Measurements from ENCODE around the gene AGAP5.
"Not testable (repeated sequence)": the region's sequence is repeated elsewhere in the genome, so short reads cannot be mapped to it uniquely, and the experiment has no call there.

DNA sequence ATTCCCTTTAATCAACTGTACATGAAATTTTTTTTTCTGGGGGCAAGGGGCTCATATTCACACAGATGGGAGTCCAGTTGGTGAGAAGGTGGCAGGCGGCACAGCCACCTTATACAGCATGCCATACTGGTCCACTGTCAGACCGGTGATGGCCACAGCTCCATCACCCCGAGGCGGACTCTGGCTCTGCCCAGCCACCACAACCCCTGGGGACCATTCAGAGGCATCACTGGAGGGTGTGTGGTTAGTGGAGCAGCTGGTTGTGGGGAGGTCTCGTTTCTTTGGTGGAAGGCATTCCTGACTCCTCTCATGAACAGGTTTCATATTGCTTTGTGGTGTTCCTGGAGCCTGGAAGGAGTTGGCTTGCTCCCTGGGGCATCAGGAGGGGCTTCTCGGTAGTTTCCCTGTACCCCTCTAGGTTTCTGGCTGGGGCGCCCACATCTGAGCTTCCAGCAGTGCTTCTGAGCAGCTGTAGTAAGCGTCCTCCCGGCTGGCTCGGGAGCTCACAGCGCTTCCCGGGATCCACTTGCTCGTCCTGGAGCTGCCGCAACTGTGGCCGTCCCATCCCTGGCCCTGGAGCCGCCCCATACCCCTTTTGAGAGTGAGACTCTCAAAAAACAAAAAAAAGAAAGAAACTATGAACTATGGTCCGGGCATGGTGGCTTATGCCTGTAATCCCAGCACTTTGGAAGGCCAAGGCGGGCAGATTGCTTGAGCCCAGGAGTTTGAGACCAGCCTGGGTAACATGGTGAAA lies 42.8 kb upstream of the AGAP5 start:
- not testable (repeated sequence) for TF ChIP-seq POLR2A, POLR2AphosphoS5 (IDR thresholded peaks at IDR 0.05; ENCODE audit: low read depth, low read length)

All from GM12892 (cell line).